ENCODE results near the gene KANK3. TPM values are rescaled to one million over a fixed set of nuclear protein-coding genes. Genes with fewer than 3 reads are reported as not detected.

Gene KANK3
- total and polyA plus RNA-seq, 2 of the 8 experiments (the other 6 are each of a cell fraction or from before 2014, with no cell fraction given) = 2.5 to 4.2 TPM

DNA sequence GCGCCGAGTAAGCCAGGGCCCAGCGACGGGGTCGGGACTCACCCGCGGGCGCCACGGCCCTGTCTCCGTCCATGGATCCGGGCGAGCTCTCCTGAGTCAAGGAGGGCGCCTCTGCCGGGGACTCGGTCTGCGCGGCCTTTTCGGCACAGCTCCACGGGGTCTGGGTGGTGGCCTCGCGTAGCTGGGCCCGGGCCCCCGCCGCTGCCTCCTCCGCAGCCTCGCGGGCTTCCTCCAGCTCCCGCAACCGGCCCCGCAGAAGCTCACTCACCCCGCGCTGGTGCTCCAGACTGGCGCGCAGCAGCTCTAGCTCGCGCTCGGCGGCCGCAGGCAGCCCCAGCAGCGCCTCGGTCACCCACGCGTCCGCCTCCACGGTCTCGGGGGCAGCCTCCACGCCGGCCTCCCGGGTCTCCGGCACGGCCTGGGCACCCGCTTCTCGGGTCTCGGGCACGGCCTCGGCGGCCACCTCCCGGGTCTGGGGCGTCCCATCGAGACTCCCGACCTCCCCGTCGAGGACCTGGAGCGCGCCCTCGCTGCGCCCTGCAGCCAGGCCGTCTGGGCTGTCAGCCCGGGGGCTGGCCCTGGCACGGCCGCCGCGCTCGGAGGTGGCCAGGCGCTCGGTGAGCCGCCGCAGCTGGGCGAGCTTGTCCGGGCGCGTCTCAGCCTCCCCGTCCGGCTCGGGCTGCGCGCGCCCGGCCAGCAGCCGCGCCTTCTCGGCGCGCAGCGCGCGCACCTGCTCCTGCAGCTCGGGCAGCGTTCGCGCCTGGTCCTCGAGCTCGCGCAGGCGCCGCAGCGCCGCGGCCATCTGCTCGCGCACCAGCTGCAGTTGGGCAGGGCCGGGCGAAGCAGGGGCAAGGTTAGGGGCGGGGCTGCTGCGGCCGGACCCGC lies 8.4 kb downstream of the KANK3 start (continued):
- no peak for TF ChIP-seq ZNF274 (IDR thresholded peaks at IDR 0.05; ENCODE audit: borderline replicate concordance, extremely low read depth, low read length)
